ENCODE data around the gene CBR4. TPM values are rescaled to one million over a fixed set of nuclear protein-coding genes. Genes with fewer than 3 reads are reported as not detected.

CBR4 gene
- total RNA-seq, 1 donor from 2014 or later, result 15.2 TPM

DNA sequence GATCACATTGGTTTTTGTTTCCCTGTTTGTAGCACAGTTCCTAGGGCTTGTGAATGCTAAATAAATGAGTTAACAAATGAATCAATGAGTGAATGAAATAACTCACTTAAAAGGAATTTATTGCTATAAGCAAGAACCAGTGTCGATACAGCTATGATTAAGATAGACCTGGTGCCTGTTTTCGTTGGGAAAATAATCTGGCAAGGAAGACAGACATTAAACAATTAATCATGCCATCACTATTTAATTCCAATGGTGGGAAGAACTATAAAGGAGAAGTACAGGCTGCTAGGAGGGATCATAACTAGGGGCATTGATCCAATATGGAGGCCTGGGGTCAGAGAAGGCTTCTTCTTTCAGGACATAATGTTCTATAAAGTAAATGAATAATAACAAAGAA lies 4.5 kb upstream of the CBR4 start:
- no peak overlapping the region for H3K4me3 Mint-ChIP-seq (ENCODE audit: unreplicated experiment)
- peaks cover 11% of the 10 kb centered on the region for H3K4me1 Mint-ChIP-seq (ENCODE audit: low read depth)
- DNase-seq (ENCODE audit: low spot score), result no peak
- no peaks in the 10 kb centered on the region for H3K36me3 Mint-ChIP-seq (ENCODE audit: low read depth)
- H3K9me3 Mint-ChIP-seq (ENCODE audit: low read depth), result no peaks in the 10 kb centered on the region
- H3K27ac Mint-ChIP-seq (ENCODE audit: unreplicated experiment), result no peak overlapping the region
- TF ChIP-seq, protein P1, sequence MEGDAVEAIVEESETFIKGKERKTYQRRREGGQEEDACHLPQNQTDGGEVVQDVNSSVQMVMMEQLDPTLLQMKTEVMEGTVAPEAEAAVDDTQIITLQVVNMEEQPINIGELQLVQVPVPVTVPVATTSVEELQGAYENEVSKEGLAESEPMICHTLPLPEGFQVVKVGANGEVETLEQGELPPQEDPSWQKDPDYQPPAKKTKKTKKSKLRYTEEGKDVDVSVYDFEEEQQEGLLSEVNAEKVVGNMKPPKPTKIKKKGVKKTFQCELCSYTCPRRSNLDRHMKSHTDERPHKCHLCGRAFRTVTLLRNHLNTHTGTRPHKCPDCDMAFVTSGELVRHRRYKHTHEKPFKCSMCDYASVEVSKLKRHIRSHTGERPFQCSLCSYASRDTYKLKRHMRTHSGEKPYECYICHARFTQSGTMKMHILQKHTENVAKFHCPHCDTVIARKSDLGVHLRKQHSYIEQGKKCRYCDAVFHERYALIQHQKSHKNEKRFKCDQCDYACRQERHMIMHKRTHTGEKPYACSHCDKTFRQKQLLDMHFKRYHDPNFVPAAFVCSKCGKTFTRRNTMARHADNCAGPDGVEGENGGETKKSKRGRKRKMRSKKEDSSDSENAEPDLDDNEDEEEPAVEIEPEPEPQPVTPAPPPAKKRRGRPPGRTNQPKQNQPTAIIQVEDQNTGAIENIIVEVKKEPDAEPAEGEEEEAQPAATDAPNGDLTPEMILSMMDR (IDR thresholded peaks at IDR 0.05), result no peak
- no peaks in the 10 kb centered on the region for H3K27me3 Mint-ChIP-seq (ENCODE audit: low read depth)

DNA sequence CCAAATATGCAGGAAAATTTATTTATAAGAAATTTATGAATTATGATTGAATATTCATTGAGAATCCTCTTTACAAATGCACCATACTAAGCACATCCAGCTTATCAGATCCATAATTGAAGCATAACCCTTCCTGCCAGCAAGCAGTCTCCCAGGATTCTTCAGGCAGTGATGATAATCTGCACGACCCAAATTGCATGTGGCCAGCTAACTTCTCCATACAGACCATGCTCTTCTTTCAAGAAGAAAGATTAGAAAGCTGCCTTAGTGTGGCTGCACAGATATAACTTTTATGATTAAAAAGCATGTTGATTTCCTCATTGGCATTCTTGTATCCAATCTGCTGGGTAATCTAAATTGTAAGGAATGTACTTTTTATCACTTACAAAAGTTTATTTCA lies 3.3 kb upstream of the CBR4 start:
- H3K36me3 Mint-ChIP-seq (ENCODE audit: low read depth), result no peaks in the 10 kb centered on the region
- no peak overlapping the region for H3K27ac Mint-ChIP-seq (ENCODE audit: unreplicated experiment)
- no peaks in the 10 kb centered on the region for H3K9me3 Mint-ChIP-seq (ENCODE audit: low read depth)
- no peak overlapping the region for H3K4me3 Mint-ChIP-seq (ENCODE audit: unreplicated experiment)
- H3K4me1 Mint-ChIP-seq (ENCODE audit: low read depth), result peaks cover 23% of the 10 kb centered on the region
- TF ChIP-seq, protein P1 (IDR thresholded peaks at IDR 0.05), result no peak
- H3K27me3 Mint-ChIP-seq (ENCODE audit: low read depth), result no peaks in the 10 kb centered on the region
- DNase-seq (ENCODE audit: low spot score), result no peak

DNA sequence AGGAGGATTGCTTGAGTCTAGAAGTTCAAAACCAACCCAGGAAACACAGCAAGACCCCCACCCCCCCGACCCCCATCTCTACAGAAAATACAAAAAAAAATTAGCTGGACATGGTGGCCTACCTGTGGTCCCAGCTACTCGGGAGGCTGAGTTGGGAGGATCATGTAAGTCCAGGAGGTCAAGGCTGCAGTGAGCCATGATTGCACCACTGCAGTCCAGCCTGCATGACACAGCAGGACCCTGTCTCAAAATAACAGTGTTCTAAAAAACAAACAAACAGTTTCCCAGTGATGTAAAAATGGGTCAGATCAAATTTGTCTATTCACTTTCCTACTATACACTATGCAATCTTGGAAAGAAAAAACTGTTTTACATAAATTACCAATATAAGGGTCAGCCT lies 2.0 kb upstream of the CBR4 start:
- peaks cover 36% of the 10 kb centered on the region for H3K4me1 Mint-ChIP-seq (ENCODE audit: low read depth)
- H3K27ac Mint-ChIP-seq (ENCODE audit: unreplicated experiment), result no peak overlapping the region
- TF ChIP-seq, protein P1 (IDR thresholded peaks at IDR 0.05), result no peak
- H3K27me3 Mint-ChIP-seq (ENCODE audit: low read depth), result no peaks in the 10 kb centered on the region
- no peaks in the 10 kb centered on the region for H3K9me3 Mint-ChIP-seq (ENCODE audit: low read depth)
- no peak for DNase-seq (ENCODE audit: low spot score)
- H3K4me3 Mint-ChIP-seq (ENCODE audit: unreplicated experiment), result no peak overlapping the region
- no peaks in the 10 kb centered on the region for H3K36me3 Mint-ChIP-seq (ENCODE audit: low read depth)

DNA sequence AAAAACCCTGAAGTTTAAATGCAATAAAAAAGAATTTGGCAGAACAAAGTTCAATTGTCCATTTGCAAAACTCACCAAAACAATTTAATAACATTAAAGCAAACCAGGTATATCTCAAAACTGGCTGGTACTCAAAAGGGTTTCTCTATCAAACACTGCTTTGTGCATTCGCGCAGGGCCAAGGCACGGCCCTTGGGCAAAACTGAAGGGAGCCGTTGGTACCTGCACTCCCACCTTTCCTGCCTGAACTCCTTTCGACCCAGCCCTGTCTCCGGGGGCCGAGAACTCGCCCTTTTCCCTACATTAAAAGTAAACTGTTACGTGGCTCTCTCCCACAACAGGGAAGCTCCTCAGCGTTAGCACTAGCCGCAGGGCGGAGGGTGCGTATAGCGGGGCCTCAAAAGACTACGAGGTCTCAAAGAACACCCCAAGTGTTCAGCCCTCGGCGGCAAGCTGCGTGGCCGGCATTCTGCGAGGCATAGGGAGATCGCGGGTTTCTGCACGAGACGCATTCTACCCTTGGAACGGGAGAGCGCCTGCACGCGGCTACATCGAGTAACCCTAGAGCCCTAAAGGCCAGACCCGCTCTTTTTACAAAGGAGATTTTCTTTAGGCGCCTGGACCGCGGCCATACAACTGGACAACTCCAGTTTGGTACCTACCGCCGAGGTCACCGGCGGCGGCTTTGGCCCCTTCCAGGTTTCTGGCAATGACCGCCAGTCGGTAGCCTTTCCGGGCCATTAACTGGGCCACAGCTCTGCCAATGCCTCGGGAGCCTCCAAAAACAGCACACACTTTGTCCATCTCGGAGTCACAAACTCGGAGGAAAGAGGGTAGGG lies 550 bp downstream of the CBR4 start:
- Mint-ChIP-seq H3K4me1 (ENCODE audit: low read depth) (peaks cover 46% of the 10 kb centered on the region), H3K27ac (ENCODE audit: unreplicated experiment) (peak overlapping the region; percentile 98), H3K9me3 (ENCODE audit: low read depth) (no peaks in the 10 kb centered on the region), H3K27me3 (ENCODE audit: low read depth) (no peaks in the 10 kb centered on the region), H3K4me3 (ENCODE audit: unreplicated experiment) (peak overlapping the region; percentile 93), H3K36me3 (ENCODE audit: low read depth) (peaks cover 2% of the 10 kb centered on the region)
- TF ChIP-seq, protein P1 (IDR thresholded peaks at IDR 0.05), result no peak
- DNase-seq (ENCODE audit: low spot score), result no peak

DNA sequence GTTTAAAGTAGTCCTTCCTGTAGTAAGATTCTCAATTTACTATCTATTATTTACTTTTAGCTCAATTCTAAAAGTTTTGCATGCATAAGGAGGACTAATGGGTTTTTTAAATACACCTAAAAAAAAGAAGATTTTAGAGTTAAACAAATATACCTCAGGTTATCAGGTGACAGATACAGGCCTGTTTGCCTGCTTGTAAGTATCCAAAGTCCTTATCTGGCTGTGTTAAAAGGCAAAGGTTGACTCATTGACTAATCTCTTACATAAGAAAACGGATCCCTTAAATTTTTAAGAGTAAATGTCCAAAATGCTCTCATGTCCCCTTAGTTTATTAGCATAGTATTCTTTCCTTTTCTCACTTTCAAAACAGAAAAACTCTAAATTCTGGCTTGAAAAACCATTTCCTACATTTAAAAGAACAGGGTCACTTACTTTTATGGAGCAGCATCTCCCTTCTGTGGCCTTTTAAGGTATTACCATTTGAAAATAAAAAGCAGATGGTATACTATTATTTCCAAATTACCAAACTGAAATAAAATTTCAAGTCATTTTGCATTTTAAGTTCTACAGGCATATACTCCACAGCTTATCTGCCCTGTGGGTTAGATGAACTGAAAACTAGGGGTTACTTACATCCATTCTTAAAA lies 4.5 kb downstream of the CBR4 start:
- no peak for DNase-seq (ENCODE audit: low spot score)
- H3K4me3 Mint-ChIP-seq (ENCODE audit: unreplicated experiment), result no peak overlapping the region

More for the DNA sequence above, 4.5 kb downstream of the CBR4 start:
- no peaks in the 10 kb centered on the region for H3K9me3 Mint-ChIP-seq (ENCODE audit: low read depth)
- peaks cover 22% of the 10 kb centered on the region for H3K36me3 Mint-ChIP-seq (ENCODE audit: low read depth)
- H3K27ac Mint-ChIP-seq (ENCODE audit: unreplicated experiment), result peak overlapping the region; percentile 59
- no peaks in the 10 kb centered on the region for H3K27me3 Mint-ChIP-seq (ENCODE audit: low read depth)
- TF ChIP-seq, protein P1 (IDR thresholded peaks at IDR 0.05), result peak; percentile 82
- H3K4me1 Mint-ChIP-seq (ENCODE audit: low read depth), result peaks cover 40% of the 10 kb centered on the region

Data from chondrocyte (in vitro differentiated cells).